Aorta (tissue), 5 donors: ENCODE measurements around the gene ZSCAN1. TPM values are rescaled to one million over a fixed set of nuclear protein-coding genes. Genes with fewer than 3 reads are reported as not detected.

ENCODE experiments used
- ATAC-seq: fragments of 200-7000 bp; cut with Tn5 transposase; one replicate; pipeline ENCODE4 v1.9.1; 2022; ENCODE audit warnings: moderate library complexity; ENCODE audit not compliant: low FRiP score
- DNase-seq, 2 donors: peaks; one replicate each; pipeline ENCODE4 v3.0.0-alpha.2; 2020
- H3K27ac ChIP-seq, 2 donors: one replicate each; pipeline ENCODE4 v1.5.1; 2013; ENCODE audit warnings: low read length in 2 of 2, mild to moderate bottlenecking in 2 of 2, moderate library complexity in 2 of 2, control low read depth in 1 of 2, inconsistent platforms in 1 of 2, low read depth in 1 of 2
- H3K27me3 ChIP-seq, 2 donors: one replicate each; pipeline ENCODE4 v1.6.1; 2013; ENCODE audit warnings: control low read depth in 1 of 2, low read length in 1 of 2, mild to moderate bottlenecking in 1 of 2, moderate library complexity in 1 of 2; ENCODE audit not compliant: insufficient read depth in 2 of 2, control insufficient read depth in 1 of 2
- H3K36me3 ChIP-seq, 2 donors: one replicate each; pipeline ENCODE4 v1.6.1; 2013; ENCODE audit warnings: control low read depth in 1 of 2, low read length in 1 of 2, mild to moderate bottlenecking in 1 of 2; ENCODE audit not compliant: insufficient read depth in 2 of 2, control insufficient read depth in 1 of 2
- H3K4me1 ChIP-seq, 2 donors: one replicate each; pipeline ENCODE4 v1.6.1; 2013; ENCODE audit warnings: low read length in 2 of 2, control low read depth in 1 of 2, mild to moderate bottlenecking in 1 of 2, moderate library complexity in 1 of 2; ENCODE audit not compliant: insufficient read depth in 2 of 2, control insufficient read depth in 1 of 2
- H3K4me3 ChIP-seq, 2 donors: one replicate each; pipeline ENCODE4 v1.5.1; 2013; ENCODE audit warnings: low read length in 2 of 2, control low read depth in 1 of 2, mild to moderate bottlenecking in 1 of 2
- H3K9me3 ChIP-seq: one replicate; pipeline ENCODE4 v1.6.1; 2013; ENCODE audit warnings: mild to moderate bottlenecking, low read length; ENCODE audit not compliant: control insufficient read depth
- WGBS, 2 donors: extraction: QIAGEN DNeasy Blood & Tissue Kit; methylation state at CpG; one replicate each; pipeline ENCODE4 v1.1.7; 2013; 5-methylcytosine and 5-hydroxymethylcytosine counted together
- intact Hi-C, 2 donors: fragments of 100-400 bp; cut with DNase I; formaldehyde crosslinking; loops; one replicate each; pipeline versions ENCODE4 v1.14.2 to v1.15.0; 2022
- polyA plus RNA-seq, 2 donors: library from polyadenylated mRNA; stranded (reverse); fragments of 200-250 nt; gene quantifications; one replicate each; pipeline ENCODE4 v1.2.3, GENCODE V29; 2013
- total RNA-seq, 2 donors: library from RNA; stranded (reverse); fragmentation: NEBNext Ultra II Directional; extraction: Animal tissue kit (Norgen Biotek cat#: 25700); gene quantifications; one replicate each; pipeline ENCODE4 v1.2.1, GENCODE V29; 2021
- donor health status: healthy with polysubstance abuse.
- donor health status: Bipolar disorder and iron deficiency.
- donor health status: DM: no; HTN: no; CAD: no.
- donor health status: DM: no; HTN: no; CAD: no.
- donor health status: DM: yes; HTN: yes; CAD: no.

Gene ZSCAN1
- total and polyA plus RNA-seq, 4 donors = 0.23 TPM; not detected in 3

- peaks cover 25% of the 10 kb centered on the region for H3K9me3 ChIP-seq
- ATAC-seq (peak; percentile 34), DNase-seq (no peak)
- no peaks in the 10 kb centered on the region for H3K27me3 ChIP-seq
- no peaks in the 10 kb centered on the region for H3K4me1 ChIP-seq
- 97% methylated on average over 66 to 69 of the region's 69 CpGs for WGBS, 2 donors
- H3K27ac ChIP-seq = no peak overlapping the region
- H3K36me3 ChIP-seq = peaks cover 3 to 15% of the 10 kb centered on the region in 2 donors
- H3K4me3 ChIP-seq = no peak overlapping the region
- intact Hi-C loops = no loop called here
Measured at GRCh38 chr19:58084596-58085347, 50.9 kb downstream of the ZSCAN1 start.

DNA sequence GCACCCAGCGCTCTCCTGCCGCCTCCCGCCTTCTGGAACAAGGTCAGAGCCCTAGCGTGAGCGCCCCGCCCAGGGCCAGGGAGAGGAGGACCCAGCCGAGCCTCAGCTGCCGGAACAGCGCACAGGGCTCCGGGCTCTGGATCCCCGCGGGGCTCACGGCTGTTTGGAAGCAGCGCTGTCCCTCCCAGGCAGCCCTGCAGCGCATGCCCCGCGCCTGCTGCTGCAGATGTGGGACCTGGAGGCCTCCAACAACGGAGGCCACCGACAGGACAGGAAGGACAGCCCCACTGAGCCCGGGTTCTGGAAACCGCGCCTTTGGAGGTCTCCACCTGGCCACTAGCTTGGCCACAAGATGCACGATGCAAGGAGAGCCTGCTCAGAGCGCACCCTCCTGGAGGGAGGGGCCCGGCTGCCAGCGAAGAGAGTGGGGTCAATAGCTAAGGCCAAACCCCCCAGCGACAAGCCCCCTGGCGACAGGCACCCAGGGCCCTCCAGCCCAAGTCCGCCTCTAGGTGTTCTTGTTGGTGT, 51.6 kb downstream of the ZSCAN1 start:
- Histone ChIP-seq H3K36me3 (peaks cover 3 to 15% of the 10 kb centered on the region in 2 donors), H3K4me3 (no peak overlapping the region), H3K27ac (no peak overlapping the region), H3K9me3 (peaks cover 24% of the 10 kb centered on the region), H3K4me1 (no peaks in the 10 kb centered on the region), H3K27me3 (no peaks in the 10 kb centered on the region)
- 93 to 95% methylated on average over 29 of the region's 29 CpGs for WGBS, 2 donors
- DNase-seq (peak in 1 of 2 donors; percentile 58), ATAC-seq (no peak)
- intact Hi-C loops = no loop called here

DNA sequence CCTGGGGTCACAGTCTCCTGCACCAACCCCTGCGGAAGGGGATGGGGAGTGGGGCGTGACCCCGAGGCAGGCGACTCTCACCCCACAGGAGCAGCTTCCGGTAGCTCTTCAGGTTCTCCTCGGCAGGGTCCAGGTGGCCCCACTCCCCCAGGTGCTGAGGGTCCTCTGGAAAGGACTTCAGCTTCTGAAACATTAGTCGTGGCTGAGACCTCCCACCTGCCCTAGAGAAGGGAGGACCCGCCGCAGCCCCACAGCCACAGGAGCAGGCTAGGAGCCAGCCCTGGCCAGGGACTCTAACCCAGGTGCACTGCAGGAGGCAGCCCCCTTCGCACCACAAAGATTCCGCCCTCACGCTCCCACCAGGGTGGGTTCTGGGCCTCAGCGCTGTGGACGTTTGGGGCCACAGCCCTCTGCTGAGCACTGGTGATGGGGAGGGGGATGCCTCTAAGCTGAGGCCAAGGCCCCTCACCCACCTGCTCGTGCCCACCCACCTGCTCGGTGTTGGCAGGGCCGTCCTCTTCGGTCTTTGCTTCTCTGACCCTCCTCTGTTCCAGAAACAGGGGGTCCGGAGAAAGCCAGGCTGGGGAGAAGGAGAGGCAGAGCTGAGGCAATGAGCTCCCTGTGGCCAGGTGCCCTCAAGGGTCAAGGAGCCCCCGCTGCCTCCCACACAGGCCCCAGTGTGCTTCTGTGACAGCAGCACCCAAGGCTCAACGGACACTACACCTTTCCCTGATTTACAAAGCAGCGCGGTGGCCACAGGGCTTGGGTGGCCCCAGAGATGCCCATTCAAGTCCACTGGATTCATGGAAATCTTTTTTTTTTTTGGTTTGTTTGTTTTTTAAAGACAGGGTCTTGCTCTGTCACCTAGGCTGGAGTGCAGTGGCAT, 53.2 kb downstream of the ZSCAN1 start:
- H3K9me3 ChIP-seq = peaks cover 21% of the 10 kb centered on the region
- intact Hi-C loops = no loop called here
- no peaks in the 10 kb centered on the region for H3K4me1 ChIP-seq
- no peak for DNase-seq
- no peak overlapping the region for H3K27ac ChIP-seq
- H3K27me3 ChIP-seq = no peaks in the 10 kb centered on the region
- H3K36me3 ChIP-seq = peaks cover 3 to 15% of the 10 kb centered on the region in 2 donors
- WGBS, 2 donors = 90 to 94% methylated on average over 21 to 23 of the region's 23 CpGs
- no peak for ATAC-seq
- no peak overlapping the region for H3K4me3 ChIP-seq

- Histone ChIP-seq H3K27ac (no peak overlapping the region), H3K36me3 (peaks cover 3 to 15% of the 10 kb centered on the region in 2 donors), H3K4me1 (no peaks in the 10 kb centered on the region), H3K9me3 (peaks cover 16% of the 10 kb centered on the region), H3K4me3 (no peak overlapping the region), H3K27me3 (no peaks in the 10 kb centered on the region)
- WGBS, 2 donors = 95 to 97% methylated on average over 13 of the region's 13 CpGs
- DNase-seq = peak in 1 of 2 donors; percentile 61
- no peak for ATAC-seq
- intact Hi-C loops = no loop called here
Measured at GRCh38 chr19:58088521-58089052, 54.8 kb downstream of the ZSCAN1 start.

- no peak overlapping the region for H3K4me3 ChIP-seq
- DNase-seq (no peak), ATAC-seq (no peak)
- H3K27me3 ChIP-seq = no peaks in the 10 kb centered on the region
- 93 to 94% methylated on average over 16 of the region's 16 CpGs for WGBS, 2 donors
- no peaks in the 10 kb centered on the region for H3K4me1 ChIP-seq
- intact Hi-C loops = no loop called here
- no peak overlapping the region for H3K27ac ChIP-seq
- peaks cover 8% of the 10 kb centered on the region for H3K9me3 ChIP-seq
- peaks cover 3 to 9% of the 10 kb centered on the region in 2 donors for H3K36me3 ChIP-seq
Measured at GRCh38 chr19:58089846-58090245, 56.0 kb downstream of the ZSCAN1 start.

GRCh38 chr19:58091251-58091995, 57.6 kb downstream of the ZSCAN1 start:
- WGBS, 2 donors = 79 to 84% methylated on average over 11 of the region's 11 CpGs
- intact Hi-C loops = no loop called here

DNA sequence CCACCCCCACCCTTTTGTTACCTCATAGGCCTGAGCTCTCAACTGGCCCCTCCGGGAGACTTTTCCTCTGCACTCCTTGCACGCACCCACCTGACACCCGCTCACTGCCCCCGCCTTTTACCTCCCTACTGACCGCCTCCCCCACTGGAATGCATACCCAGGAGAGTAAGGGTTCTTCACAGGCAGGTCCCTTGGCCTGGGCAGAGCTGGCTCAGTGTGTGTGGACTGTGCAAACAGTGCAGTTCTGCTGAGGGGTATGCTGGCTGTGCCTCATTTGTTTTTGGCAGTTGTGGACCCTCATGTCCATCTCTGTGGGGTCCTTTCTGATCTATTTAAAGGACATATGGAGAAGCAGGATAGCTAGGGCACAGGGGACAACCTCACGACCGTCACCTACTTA, 59.2 kb downstream of the ZSCAN1 start:
- no peaks in the 10 kb centered on the region for H3K36me3 ChIP-seq
- WGBS, 2 donors = 91 to 93% methylated on average over 7 of the region's 7 CpGs
- no peaks in the 10 kb centered on the region for H3K9me3 ChIP-seq
- no peak for ATAC-seq
- no peak for DNase-seq
- intact Hi-C loops = no loop called here
- H3K4me1 ChIP-seq = no peaks in the 10 kb centered on the region
- H3K4me3 ChIP-seq = no peak overlapping the region
- H3K27me3 ChIP-seq = no peaks in the 10 kb centered on the region
- no peak overlapping the region for H3K27ac ChIP-seq

More at GRCh38 chr19:58091251-58091995, 57.6 kb downstream of the ZSCAN1 start:
- H3K4me3 ChIP-seq = no peak overlapping the region
- peaks cover 0 to 3% of the 10 kb centered on the region in 2 donors for H3K36me3 ChIP-seq
- H3K27me3 ChIP-seq = no peaks in the 10 kb centered on the region
- peaks cover 2% of the 10 kb centered on the region for H3K9me3 ChIP-seq
- no peak overlapping the region for H3K27ac ChIP-seq
- peak in 1 of 2 donors; percentile 8 for DNase-seq
- H3K4me1 ChIP-seq = no peaks in the 10 kb centered on the region
- ATAC-seq = no peak

- no peaks in the 10 kb centered on the region for H3K36me3 ChIP-seq
- WGBS, 2 donors = 95 to 97% methylated on average over 10 of the region's 10 CpGs
- intact Hi-C loops = loop anchor here in 1 of 2 donors (5.0 kb wide), 1 partner anchor 38 kb away; the partner anchor contains the start of gene ZNF135
Measured at GRCh38 chr19:58095328-58095727, 61.5 kb downstream of the ZSCAN1 start.

More at GRCh38 chr19:58095328-58095727, 61.5 kb downstream of the ZSCAN1 start:
- Histone ChIP-seq H3K27me3 (no peaks in the 10 kb centered on the region), H3K4me1 (peaks cover 0 to 1% of the 10 kb centered on the region in 2 donors), H3K27ac (no peak overlapping the region), H3K4me3 (no peak overlapping the region), H3K9me3 (no peaks in the 10 kb centered on the region)
- ATAC-seq (no peak), DNase-seq (no peak)
